Measurements from ENCODE around the gene DOC2A. TPM values are rescaled to one million over a fixed set of nuclear protein-coding genes. Genes with fewer than 3 reads are reported as not detected.

The DOC2A gene
- total RNA-seq, 1 donor from 2014 or later: 0.48 TPM

DNA sequence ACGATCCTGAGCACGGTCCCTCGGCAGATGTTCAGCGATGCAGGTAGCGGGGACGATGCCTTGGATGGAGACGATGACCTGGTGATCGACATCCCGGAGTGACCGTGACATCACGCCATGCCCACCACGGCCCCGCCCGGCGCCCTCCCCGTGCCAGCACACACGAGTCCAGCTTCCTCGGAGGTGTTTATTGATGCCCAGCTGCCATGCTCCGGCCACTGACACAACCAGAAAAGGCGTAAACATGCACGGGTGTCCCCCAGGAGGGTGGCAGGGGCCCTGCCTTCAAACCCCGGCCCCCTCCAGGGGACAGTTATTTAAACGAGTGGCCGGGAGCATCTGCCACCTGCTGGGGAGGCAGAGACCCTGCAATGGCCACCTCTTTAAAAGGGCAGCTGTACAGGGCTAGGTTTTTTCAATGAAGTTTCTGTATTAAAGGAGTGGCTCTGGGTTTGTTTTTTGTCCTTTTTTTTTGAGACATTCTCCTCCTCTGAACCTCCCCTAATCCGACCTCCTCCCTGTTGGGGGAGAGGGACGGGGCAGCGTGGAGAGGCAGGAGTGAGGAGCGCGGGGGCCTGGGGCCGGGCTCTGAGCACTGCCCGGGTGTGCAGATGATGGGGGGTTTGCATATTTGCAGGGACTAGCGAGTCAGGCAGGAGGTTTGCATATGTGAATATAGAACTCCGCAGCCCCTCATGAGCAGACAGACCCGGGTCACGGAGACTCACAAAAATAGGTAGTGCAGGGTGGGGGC, 5.3 kb downstream of the DOC2A start:
- DNase-seq (ENCODE audit: low spot score): no peak

DNA sequence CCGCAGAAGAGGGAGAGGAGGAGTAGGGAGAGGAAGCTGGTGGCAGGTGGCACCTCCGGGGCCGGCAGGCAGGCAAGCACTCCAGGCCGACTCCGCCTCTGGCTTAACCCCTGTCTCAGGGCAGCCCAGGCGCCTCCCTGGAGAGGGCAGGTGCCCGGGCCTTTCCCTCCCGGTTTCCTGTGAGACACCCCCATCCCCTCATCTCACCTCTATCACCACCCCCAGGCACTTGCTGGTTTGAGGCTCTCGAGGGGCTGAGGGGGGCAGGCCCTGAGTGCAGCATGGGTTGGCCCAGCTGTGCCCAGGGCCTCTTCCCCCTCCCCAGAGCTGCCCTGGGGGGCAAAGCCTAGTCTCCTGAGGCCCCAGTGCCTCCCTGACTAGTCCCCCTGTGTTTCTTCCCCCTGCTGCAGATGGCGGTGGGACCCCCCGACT, 6.0 kb downstream of the DOC2A start:
- DNase-seq (ENCODE audit: low spot score): no peak

DNA sequence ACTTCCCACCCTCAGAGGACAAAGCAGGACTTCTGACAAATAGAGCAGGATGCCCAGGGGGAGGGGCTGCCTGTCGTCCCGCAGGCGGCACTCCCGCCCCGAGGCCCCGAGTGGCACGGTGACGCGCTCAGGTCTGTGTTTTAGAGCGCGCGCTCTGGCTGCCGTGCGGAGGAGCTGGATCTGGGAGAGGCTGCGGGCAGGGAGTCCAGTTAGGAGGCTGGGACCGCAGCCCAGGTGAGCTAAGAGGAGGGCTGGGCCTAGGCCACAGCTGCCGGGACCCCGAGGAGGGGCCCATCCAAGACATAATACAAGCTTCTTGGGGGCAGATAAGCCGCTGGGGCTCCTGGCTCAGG, 6.4 kb downstream of the DOC2A start:
- no peak for DNase-seq (ENCODE audit: low spot score)

DNA sequence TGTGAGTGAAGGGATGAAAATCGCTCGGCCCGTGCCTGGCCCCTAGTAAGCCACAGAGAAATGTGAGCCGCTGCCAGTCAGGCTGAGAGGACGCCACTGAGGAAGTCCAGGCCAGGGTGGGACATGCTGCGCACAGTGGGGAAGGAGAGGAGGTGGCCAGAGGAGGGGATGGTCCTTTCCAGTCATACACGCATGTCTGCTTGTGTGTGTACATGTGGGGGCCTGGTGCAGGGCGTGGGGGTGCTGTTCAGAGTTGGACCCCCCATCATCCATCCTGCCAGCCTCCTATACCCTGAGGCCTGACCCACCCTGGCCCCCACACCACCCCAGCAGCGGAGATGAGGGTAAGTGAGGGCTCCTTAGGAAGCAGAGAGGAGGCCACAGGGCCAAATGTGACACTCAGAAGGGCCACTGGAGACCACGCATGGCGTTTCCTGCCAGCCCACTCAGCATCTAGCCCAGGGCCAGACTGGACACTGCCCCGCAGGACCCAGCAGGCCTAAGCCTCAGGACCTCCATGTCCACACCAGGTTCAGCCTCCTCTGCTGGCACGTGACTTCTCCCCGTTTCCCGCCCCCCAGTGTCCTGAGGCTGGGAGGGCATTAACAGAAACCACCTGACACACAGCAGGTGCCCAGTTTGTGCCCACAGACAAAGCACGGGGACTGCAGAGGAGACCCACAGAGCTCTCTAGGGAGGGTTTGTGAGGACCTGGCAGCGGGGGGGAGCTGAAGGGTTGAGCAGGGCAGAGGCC, 7.0 kb downstream of the DOC2A start:
- DNase-seq (ENCODE audit: low spot score): no peak

DNA sequence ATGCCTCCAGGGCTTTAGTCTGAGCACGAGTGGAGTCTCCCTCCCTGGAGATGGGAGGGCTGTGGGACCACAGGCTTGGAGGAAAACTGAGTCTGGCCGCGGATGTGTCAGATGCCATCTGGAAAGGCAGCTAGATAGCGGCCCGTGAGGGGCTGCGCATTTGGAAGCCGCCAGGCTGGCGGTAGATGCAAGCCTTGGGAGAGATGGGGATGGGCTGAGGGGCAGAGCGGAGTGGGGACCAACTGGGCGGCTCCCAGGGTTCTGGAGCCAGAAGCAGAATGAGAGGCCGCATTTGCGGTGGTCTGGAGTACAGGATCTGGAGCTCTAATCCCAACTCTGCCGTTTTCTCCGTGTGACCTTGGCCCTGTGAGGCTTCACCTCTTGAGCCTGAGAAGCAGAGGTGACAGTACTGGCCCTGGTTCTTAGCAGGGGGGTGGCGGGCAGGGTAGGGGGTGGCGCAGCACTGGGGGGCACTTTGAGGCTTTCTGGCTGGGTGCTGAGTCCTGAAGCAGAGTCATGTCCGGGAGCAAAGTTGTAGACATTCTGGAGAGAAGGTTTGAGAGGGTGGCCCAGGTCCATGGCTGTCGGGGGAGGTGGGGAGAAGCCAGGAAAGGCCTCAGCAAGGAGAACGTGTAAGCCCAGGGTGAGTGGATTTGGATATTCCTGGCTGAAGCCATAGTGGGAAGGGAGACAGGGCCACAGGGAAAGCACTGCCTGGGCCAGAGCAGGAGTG, 8.0 kb downstream of the DOC2A start:
- no peak for DNase-seq (ENCODE audit: low spot score)

DNA sequence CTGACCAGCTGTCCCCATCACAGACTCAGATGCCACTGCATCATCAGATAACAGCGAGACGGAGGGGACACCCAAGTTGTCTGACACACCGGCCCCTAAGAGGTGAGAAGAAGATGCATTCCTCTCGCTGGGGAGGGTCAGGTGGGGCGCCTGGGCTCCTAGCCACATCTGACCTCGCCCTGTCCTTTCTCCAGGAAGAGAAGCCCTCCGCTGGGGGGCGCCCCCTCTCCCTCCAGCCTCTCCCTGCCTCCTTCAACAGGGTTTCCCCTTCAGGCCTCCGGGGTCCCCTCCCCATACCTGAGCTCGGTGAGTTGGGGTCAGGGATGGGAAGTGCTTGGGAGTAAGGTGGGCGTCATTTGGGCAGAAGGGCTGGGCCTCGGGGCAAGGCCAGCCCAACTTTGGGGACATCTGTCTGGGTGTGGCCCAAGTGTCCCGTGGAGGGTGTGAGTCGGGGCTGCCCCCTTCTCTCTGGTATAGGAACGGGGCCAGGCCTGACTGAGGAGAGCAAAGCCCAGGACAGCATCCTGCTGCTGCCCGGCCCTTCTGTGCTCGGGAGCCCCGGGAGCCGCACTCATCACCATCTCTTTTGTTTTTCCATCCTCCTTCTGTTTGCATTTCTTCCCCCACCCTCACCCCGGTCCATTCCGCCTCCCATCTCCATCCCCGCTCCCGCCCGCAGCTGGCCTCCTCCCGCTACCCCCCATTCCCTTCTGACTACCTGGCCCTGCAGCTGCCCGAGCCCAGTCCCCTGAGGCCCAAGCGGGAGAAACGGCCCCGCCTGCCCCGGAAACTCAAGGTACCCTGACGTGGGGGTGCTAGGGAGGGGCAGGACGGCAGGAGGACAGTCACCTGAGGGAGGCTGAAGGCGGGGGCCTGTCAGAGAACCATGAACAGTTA, 9.8 kb downstream of the DOC2A start:
- DNase-seq (ENCODE audit: low spot score): no peak

DNA sequence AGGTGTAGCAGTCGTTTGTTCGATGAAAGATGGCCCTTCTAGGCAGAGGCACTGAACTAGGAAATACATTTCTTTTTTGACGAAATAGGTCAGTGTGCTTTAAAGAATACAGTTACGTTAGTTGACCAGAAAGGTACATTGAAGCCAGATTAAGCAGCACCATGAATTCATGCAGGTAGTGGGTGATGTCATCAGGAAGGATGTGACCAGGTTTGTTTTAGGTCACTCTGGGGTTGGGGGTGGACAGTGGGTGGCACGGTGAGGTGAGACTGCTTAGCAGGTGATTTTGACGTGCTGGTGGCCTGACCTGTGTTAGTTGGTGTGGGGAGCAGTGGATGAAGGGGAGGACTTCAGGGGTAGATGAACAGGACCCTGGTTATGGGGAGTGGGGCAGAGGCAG, 11.2 kb downstream of the DOC2A start:
- no peak for DNase-seq (ENCODE audit: low spot score)

DNA sequence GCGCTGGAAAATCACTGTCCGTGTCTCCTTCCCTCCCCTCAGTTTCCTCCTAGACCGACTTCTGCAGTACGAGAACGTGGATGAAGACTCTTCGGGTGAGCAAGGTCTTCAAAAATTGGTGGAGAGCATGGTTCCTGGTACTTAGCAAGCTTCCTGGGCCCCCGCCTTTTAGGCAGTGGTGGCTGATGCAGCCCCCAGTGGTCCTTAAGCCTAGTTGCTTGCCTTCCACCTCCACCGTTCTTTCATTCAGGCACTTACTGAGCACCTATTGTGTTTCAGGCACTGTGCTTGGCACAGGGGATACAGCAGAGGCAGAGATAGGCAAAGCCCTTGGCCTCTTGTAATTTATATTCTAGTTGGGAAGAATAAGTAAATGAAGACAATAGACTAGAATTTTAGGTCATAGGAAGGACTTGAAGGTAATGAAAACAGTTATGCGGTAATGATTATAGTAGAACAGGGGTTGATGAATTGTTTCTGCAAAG, 14.0 kb downstream of the DOC2A start:
- no peak for DNase-seq (ENCODE audit: low spot score)

DNA sequence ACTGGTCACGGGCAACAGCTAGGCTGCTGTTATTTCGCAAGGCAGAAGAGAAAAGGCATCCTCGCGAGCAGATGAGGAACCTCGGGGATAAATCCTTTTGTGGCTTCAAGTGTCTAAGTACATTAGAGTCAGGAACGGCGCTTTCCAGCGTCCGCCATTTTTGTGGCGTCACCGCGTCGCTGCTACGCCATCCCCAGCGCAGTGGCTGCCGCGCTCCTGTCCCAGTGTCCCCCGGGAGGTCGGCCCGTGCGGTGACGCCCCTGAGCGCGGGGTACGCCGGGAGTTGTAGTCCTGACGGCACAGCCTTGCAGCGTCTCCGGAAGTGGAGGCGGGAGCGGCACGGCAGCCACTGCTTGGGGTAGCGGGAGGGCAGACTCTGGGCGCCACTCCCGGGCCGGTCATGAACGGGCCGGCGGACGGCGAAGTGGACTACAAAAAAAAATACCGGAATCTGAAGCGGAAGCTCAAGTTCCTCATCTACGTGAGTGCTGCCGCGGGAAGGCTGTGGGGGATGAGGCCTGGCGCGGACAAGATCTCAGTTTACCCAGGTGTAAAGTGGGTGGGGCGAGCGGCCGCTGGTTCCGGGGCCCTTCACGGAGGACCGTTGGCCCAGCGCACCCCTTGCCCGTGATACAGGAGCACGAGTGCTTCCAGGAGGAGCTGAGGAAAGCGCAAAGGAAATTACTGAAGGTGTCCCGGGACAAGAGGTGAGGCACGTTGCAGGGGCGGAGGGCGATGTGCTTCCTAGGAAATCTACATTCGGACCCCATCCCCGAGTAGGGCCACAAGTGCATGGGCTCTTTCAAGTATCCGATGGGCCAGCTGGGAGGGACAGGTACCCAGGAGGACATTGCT, 14.7 kb downstream of the DOC2A start, which contains the start of gene INO80E:
Gene INO80E, plus strand, starts transcription at position 331 of the 855 bp plus-strand sequence. Its CDS starts 70 bp downstream, at position 401.
- DNase-seq (ENCODE audit: low spot score): peak; percentile 98

DNA sequence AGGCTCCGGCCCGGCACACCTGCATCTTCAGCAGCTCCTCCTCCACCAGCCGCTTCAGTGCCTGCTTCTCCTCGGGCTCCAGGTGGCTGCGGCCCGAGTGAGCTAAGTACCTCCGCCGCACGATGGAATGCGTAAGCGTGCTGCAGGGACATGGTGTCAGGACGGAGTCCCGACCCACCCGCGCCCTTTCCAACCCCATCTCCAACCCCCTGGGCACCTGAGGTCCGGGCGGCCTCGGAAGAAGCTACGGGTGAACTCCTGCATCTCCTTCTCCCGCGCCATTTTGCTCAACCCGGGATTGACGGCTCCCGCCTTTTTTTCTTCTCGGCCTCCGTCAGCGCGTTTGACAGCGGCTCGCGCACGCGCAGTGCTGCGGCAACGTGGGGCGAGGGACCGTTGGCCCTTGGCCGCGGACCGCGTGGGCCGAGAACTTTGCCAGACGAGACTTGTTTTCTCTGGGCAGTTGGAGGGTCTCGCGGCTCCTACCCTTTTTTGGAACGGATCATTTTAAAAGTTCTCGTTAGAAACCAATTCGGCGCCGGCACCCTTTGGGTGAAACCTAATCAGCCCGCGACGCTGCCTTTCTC, 15.4 kb downstream of the DOC2A start, which contains the start of gene HIRIP3:
Gene HIRIP3, minus strand, starts transcription at position 294 of the 587 bp plus-strand sequence. Its CDS starts 12 bp downstream, at position 282.
- peak; percentile 91 for DNase-seq (ENCODE audit: low spot score)

DNA sequence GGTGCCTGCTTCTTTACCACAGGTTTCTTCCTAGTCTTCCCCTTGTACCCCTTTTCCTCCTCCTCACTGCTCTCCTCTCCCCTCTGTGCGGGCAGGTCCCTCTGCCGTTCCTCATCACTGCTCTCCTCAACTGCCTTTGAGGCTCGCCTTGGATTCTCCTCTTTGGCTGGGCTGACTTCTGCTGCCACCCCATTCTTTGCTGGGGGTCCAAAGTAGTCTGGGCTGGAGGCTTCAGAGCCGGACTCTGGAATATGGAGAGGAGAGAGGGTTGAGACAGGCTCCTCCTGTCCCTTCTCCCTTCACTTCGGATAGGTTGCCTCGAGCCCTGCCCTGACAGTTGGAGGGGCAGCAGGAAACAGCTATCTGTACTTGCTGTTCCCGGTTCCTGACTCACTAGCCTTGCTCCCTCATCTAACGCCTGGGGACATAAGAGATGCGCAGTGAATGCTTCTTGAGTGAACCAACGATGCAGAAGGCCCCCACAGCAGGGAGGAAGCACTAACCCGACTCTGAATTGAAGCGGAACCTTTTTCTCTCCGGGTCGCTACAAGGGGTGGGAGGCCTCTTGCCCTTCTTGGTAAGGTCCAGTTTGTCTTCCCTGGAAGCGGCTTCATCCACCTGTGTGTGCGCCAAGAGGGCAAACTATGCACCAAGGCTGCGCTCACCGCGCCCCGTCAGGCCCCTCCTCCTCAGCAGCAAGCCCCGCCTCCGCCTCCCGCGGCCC, 16.1 kb downstream of the DOC2A start:
- DNase-seq (ENCODE audit: low spot score): peak; percentile 33

DNA sequence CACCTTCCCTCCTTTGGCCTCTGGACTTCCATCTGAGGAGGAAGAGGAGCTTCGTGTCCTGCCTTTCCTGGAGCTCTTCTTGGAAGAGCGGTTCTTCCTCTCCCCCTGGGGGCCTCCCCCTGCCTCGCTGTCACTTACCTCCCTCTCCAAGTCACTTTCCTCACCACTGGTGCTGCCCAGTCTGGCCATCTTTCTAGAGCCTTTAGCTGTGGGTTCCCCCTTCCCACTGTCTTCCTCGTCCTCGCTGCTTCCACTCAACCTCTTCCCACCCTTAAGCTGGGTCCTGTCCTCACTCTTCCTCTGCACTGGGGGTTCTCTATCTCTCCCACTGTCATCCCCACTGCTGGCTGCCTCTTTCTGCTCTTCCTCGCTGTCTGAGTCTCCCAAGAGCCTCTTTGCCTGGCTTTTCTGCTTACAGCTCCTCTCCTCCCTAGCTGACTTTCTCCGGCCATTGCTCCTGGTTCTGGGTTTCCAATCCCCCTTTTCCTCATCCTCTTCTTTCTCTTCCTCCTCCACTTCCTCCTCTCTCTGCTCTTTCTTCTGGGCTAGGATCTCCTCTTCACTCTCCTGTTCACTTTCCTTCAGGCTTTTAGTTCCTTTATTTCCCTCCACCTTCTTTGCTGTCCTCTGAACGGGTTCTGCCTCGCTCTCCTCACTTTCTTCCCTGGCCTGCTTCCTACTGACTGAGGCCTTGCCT, 16.8 kb downstream of the DOC2A start:
- no peak for DNase-seq (ENCODE audit: low spot score)

DNA sequence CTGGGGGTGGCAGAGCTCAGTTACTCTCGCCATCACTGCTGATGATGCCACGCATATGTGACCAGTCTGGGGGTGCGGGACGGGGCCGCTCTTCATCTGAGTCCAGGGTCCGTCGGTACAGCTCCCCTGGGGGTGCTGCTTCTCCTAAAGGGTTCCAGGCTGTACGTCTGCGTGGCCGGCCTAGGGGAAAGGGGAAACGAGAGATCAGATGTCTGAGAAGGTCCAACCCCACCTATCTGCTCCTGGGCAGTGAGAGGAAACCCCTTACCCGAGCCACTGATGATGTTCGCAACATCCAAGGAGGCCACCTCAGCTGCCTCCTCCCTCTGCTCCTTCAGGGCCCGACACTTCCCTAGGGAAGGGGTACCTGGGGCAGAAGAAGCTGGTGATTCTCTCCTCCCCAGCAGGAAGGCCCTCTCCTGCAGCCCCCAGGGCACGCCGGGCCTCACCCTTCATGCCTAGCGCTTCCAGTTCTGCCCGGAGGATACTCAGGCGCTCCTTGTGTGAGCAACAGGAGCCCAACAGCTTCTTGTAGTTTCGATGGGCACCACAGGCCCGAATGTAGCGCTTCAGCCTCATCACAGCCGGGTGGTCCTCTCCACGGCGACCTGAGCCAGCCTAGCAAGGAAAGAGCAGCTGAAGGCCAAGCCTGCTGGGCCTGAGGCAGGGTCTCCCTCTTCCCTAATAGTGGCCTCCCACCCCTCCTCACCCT, 17.5 kb downstream of the DOC2A start:
- DNase-seq (ENCODE audit: low spot score): no peak

DNA sequence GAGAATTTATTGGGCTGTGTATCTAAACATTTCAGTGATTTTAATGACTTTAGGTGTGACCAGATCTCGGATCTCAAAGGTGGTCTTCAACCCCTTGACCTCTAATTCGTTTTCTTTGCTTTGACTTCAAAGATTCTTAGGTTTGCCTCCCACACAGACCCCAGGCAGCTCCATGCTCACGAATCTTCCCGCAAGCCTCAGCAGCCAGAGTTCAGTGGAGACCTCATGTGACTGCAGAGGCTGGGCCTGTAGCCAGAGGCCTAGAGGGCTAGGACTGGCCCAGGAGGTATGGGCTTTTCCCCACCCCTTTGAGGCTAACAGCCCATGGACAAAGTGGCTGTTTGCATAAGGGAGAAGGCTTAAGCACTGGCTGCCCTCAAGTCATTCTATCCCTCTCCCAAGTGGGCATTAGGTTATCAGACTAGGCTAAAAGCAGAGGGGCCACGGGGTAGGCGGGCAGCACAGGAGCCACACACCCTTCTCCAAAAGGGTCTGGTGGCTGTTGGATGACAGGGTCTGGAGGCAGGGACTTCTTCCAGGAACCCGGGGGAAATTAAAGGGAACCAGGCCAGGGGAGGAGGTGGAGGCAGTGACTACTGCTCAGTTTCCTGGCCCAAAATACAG, 18.4 kb downstream of the DOC2A start:
- DNase-seq (ENCODE audit: low spot score): no peak

DNA sequence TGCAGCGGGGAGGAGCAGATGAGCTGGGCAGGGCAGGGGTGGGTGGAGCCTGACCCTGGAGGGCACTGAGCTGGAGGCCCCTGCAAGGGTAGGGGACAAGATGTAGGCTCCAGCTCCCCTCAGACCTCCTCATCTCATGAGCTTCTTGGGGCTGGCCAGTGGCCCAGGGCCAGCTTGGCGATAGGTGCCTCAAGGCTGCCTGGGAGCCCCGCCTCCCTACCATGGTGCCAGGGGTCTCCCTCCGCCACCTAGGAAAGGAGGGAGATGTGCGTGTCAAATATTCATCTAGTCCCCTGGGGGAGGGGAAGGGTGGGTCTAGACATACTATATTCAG, 19.3 kb downstream of the DOC2A start:
- DNase-seq (ENCODE audit: low spot score): no peak

DNA sequence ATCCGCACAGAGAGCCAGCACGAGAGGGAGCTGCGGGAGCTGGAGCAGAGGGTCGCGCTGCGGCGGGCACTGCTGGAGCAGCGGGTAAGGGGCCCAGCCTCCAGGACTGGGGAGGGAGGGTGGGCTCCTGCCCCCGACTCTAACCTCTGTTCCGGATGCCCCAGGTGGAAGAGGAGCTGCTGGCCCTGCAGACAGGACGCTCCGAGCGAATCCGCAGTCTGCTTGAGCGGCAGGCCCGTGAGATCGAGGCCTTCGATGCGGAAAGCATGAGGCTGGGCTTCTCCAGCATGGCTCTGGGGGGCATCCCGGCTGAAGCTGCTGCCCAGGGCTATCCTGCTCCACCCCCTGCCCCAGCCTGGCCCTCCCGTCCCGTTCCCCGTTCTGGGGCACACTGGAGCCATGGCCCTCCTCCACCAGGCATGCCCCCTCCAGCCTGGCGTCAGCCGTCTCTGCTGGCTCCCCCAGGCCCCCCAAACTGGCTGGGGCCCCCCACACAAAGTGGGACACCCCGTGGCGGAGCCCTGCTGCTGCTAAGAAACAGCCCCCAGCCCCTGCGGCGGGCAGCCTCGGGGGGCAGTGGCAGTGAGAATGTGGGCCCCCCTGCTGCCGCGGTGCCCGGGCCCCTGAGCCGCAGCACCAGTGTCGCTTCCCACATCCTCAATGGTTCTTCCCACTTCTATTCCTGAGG, 19.8 kb downstream of the DOC2A start:
- no peak for DNase-seq (ENCODE audit: low spot score)

DNA sequence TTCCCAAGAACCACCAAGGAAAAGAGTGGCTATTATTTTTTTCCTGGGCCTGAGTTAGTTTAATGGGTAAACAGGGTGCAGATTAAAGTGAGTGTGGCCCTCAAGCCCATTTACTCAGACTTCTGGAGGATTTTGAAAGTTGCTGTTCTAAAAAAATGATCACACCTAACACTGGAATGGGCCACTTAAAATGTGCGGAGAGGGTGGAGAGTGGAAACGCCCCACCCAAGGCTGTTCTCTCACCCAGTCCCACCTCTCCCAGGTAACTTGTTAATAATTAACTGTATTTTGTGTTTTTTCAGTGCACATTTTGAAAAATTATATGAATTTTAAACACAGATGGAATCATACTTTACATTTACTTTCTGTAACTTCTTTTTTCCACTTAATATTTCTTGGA, 20.8 kb downstream of the DOC2A start:
- no peak for DNase-seq (ENCODE audit: low spot score)
